ENCODE data around the gene RRAGD.

DNA sequence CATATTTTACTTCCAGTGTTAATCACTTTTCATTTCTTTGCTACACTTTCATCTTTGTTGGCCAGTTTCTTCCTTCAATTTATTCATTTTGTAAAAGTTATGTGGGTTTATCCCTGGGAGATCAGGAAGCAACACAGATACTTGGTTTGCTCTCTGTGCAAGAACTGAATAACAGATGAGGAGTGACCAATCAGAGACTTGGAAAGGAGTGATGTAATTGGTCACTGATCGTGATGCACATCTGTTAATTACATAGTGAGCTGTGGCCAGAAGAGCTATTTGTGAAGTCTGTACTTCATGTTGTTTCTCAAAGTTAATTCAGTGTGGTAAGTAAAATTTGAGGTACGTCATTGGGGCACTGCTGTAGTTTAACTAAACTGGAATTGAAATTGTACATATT, 42.2 kb upstream of the RRAGD start:
- TF ChIP-seq POLR2AphosphoS5 (IDR thresholded peaks at IDR 0.05) (no peak), POLR2A (IDR thresholded peaks at IDR 0.05) (no peak)
